Peyer's patch (tissue), 4 donors: ENCODE results near the gene NEK9. TPM values are rescaled to one million over a fixed set of nuclear protein-coding genes. Genes with fewer than 3 reads are reported as not detected.

Source experiments
- DNase-seq, 3 donors: peaks; one replicate each; pipeline ENCODE4 v3.0.0-alpha.2; 2017 to 2019
- H3K27ac ChIP-seq, 4 donors: fragments of 200-600 bp; sonication (generic); one replicate each; pipeline ENCODE4 v1.5.1; 2016 to 2019
- H3K27me3 ChIP-seq, 2 donors: fragments of 200-600 bp; sonication (generic); one replicate each; pipeline ENCODE4 v1.5.1; 2019
- H3K36me3 ChIP-seq, 3 donors: fragments of 200-600 bp; sonication (generic); one replicate each; pipeline ENCODE4 v1.5.1; 2016 to 2019
- H3K4me1 ChIP-seq, 4 donors: fragments of 200-600 bp; sonication (generic); one replicate each; pipeline ENCODE4 v1.5.1; 2016 to 2019
- H3K4me3 ChIP-seq, 4 donors: fragments of 200-600 bp; sonication (generic); 1 replicate in 3 of 4; 2 replicates in 1 of 4; pipeline ENCODE4 v1.5.1; 2016 to 2019; ENCODE audit warnings: mild to moderate bottlenecking in 1 of 4
- H3K9me3 ChIP-seq, 4 donors: fragments of 200-600 bp; sonication (generic); one replicate each; pipeline ENCODE4 v1.5.1; 2016 to 2019; ENCODE audit warnings: mild to moderate bottlenecking in 1 of 4
- POLR2A ChIP-seq, 2 donors: fragments of 450-650 bp; IDR thresholded peaks; one replicate each; pipeline ENCODE4 v1.5.1; 2017; ENCODE audit warnings: antibody characterized with exemption in 2 of 2, mild to moderate bottlenecking in 2 of 2, moderate library complexity in 2 of 2
- total RNA-seq, 4 donors: library from RNA; depleted of rRNA; stranded (reverse); fragments of >200 nt; gene quantifications; one replicate each; pipeline ENCODE4 v1.1.0, GENCODE V29; 2016
- TF ChIP-seq, protein P1 (sequence below), 6 experiments: fragments of 450-650 bp in 4 of 6; fragments of 200-600 bp in 2 of 6; sonication (generic) in 1 of 6; IDR thresholded peaks; one replicate each; pipeline ENCODE4 v1.5.1; 2017 to 2019; ENCODE audit warnings: antibody characterized with exemption in 6 of 6, mild to moderate bottlenecking in 3 of 6, moderate library complexity in 1 of 6

Gene NEK9
- total RNA-seq, 4 donors from 2014 or later, result 32.4 to 53.6 (median 42.0) TPM

DNA sequence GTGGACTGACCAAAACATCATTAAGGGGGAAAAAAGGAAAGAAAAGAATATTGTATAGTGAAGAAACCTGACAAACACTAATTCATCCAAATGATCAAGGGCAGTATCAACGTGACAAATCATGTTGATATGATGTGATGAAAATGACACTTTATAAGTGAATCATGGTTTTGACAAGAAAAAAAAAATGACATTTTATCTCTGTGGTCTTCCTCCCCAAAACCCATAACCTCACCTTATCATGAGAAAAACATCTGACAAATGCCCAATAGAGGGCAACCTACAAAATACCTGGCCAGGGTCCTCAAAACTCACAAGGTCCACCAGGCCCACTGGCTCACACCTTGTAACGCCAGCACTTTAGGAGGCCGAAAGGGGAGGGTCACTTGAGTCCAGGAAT lies 35.8 kb upstream of the NEK9 start:
- H3K9me3 ChIP-seq, result no peaks in the 10 kb centered on the region
- DNase-seq, result no peak
- H3K27ac ChIP-seq, result no peak overlapping the region
- H3K27me3 ChIP-seq, result no peaks in the 10 kb centered on the region
- H3K4me1 ChIP-seq, result peaks cover 0 to 19% (median 5%) of the 10 kb centered on the region in 4 donors
- TF ChIP-seq POLR2A (IDR thresholded peaks at IDR 0.05), result no peak
- TF ChIP-seq, protein P1, sequence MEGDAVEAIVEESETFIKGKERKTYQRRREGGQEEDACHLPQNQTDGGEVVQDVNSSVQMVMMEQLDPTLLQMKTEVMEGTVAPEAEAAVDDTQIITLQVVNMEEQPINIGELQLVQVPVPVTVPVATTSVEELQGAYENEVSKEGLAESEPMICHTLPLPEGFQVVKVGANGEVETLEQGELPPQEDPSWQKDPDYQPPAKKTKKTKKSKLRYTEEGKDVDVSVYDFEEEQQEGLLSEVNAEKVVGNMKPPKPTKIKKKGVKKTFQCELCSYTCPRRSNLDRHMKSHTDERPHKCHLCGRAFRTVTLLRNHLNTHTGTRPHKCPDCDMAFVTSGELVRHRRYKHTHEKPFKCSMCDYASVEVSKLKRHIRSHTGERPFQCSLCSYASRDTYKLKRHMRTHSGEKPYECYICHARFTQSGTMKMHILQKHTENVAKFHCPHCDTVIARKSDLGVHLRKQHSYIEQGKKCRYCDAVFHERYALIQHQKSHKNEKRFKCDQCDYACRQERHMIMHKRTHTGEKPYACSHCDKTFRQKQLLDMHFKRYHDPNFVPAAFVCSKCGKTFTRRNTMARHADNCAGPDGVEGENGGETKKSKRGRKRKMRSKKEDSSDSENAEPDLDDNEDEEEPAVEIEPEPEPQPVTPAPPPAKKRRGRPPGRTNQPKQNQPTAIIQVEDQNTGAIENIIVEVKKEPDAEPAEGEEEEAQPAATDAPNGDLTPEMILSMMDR (IDR thresholded peaks at IDR 0.05), result no peak
- no peaks in the 10 kb centered on the region for H3K36me3 ChIP-seq
- no peak overlapping the region for H3K4me3 ChIP-seq

DNA sequence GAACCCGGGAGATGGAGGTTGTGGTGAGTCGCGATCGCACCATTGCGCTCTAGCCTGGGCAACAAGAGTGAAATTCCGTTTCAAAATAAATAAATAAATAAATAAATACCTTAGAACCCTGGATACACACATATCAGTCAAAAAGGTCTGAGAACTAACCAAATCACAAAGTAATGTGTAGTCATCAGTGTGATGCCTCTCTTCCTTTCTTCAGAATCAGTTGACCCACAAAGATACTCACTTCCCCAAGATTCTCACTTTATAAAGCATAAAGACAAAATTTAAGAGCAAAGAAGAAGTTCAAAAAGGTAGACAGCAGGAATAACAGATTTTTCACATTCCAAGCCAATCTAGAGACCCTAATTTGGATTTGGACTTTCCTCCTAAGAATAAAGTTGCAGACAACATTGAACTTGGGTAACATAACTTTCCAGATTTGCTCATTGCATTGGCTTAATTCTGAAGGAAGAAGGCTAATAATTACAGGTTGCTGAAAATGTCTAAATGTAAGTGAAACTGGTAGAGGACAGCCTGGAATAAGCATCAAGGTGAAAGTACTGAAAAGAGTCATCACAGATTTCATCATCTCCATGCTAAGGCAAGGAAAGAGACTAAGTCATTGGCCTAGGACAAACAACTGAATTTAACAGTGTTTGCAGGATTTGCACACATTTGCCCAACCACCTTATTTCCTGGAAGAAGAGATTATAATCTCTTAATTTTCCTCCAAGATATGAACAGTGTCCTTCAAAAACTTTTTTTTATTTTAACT lies 32.2 kb upstream of the NEK9 start:
- TF ChIP-seq, protein P1 (IDR thresholded peaks at IDR 0.05), result no peak
- no peak for TF ChIP-seq POLR2A (IDR thresholded peaks at IDR 0.05)
- DNase-seq, result no peak
- Histone ChIP-seq H3K27ac (peak overlapping the region in 1 of 4 donors; percentile 0), H3K4me1 (peaks cover 0 to 12% (median 5%) of the 10 kb centered on the region in 4 donors), H3K27me3 (no peaks in the 10 kb centered on the region), H3K36me3 (no peaks in the 10 kb centered on the region), H3K4me3 (no peak overlapping the region), H3K9me3 (no peaks in the 10 kb centered on the region)

DNA sequence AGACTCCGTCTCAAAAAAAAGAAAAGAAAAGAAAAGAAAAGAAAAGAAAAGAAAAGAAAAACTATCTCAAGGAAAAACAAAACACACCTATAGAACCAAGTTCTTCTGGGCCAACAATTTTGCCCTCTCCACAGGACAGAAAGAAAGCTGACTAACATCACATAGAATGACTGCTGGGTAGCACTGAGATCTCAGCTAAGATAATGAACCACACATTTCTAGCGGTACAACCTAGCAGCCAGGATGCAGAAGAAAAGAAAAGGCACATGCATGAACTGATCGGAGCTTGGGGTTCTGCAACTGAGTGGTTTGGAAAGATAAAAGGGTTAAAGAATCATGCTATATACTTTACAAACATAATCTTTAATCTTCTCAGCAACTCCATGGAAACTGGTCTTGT lies 30.1 kb upstream of the NEK9 start:
- DNase-seq, result no peak
- Histone ChIP-seq H3K4me1 (peaks cover 0 to 12% (median 5%) of the 10 kb centered on the region in 4 donors), H3K36me3 (no peaks in the 10 kb centered on the region), H3K27me3 (no peaks in the 10 kb centered on the region), H3K4me3 (no peak overlapping the region), H3K27ac (no peak overlapping the region), H3K9me3 (no peaks in the 10 kb centered on the region)
- TF ChIP-seq, protein P1 (IDR thresholded peaks at IDR 0.05), result no peak
- TF ChIP-seq POLR2A (IDR thresholded peaks at IDR 0.05), result no peak

DNA sequence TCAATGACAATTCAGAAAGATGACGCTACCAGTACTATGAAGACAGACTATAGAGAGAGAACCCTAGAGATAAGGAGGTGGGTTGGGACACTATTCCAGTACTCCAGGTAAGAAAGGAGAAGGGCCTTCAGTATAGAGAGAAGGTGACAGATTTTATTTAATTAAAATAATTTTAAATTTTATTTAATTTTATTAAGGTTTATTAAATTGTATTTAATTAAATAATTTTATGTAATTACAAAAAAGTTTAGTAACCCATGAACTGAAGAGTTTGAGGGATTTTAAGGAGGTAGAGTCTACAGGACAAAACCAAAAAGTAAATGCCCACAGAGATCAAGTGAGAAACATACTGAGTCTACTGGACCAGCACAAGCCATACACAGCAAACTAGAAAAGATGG lies 29.3 kb upstream of the NEK9 start:
- H3K9me3 ChIP-seq, result no peaks in the 10 kb centered on the region
- no peak for DNase-seq
- H3K4me3 ChIP-seq, result no peak overlapping the region
- no peak overlapping the region for H3K27ac ChIP-seq
- H3K4me1 ChIP-seq, result peaks cover 0 to 10% (median 5%) of the 10 kb centered on the region in 4 donors
- peaks cover 0 to 8% (median 0%) of the 10 kb centered on the region in 3 donors for H3K36me3 ChIP-seq
- TF ChIP-seq, protein P1 (IDR thresholded peaks at IDR 0.05), result no peak
- TF ChIP-seq POLR2A (IDR thresholded peaks at IDR 0.05), result no peak
- H3K27me3 ChIP-seq, result no peaks in the 10 kb centered on the region

DNA sequence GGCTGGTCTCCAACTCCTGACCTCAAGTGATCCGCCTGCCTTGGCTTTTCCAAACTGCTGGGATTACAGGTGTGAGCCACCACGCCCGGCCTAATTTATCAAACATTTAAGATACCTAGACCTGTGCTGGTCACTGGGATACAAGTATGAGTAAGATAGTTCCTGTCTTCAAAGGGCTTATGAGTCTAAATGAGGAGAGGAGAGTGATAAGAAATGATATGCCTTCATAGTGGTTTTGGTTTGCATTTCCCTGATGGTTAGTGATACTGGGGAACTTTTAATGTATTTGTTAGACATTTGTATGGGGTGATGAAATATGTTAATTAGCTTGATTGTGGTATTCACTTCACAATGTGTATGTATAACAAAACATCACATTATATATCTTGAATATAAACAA lies 28.3 kb upstream of the NEK9 start:
- Histone ChIP-seq H3K27me3 (no peaks in the 10 kb centered on the region), H3K9me3 (no peaks in the 10 kb centered on the region), H3K4me1 (peaks cover 0 to 6% (median 5%) of the 10 kb centered on the region in 4 donors), H3K27ac (no peak overlapping the region), H3K36me3 (peaks cover 0 to 16% (median 0%) of the 10 kb centered on the region in 3 donors), H3K4me3 (no peak overlapping the region)
- no peak for DNase-seq
- TF ChIP-seq, protein P1 (IDR thresholded peaks at IDR 0.05), result no peak
- no peak for TF ChIP-seq POLR2A (IDR thresholded peaks at IDR 0.05)
